Mesendoderm (in vitro differentiated cells): Measurements from ENCODE around the gene TPTE. TPM values are rescaled to one million over a fixed set of nuclear protein-coding genes. Genes with fewer than 3 reads are reported as not detected.
"Not testable (repeated sequence)": the region's sequence is repeated elsewhere in the genome, so short reads cannot be mapped to it uniquely, and the experiment has no call there.

Experiments used
- DNase-seq: peaks from one replicate; pipeline ENCODE4 v3.0.0; 2013
- H2AK5ac ChIP-seq: 2 replicates; pipeline ENCODE4 v1.6.1; 2013; ENCODE audit warnings: low read length, inconsistent platforms
- H2BK120ac ChIP-seq: 2 replicates; pipeline ENCODE4 v1.6.1; 2013; ENCODE audit warnings: low read depth, mild to moderate bottlenecking, low read length, moderate library complexity, mixed read lengths
- H2BK15ac ChIP-seq: replicated peaks from 2 replicates; pipeline ENCODE4 v1.6.1; 2013; ENCODE audit warnings: low read depth, mild to moderate bottlenecking, moderate library complexity
- H2BK5ac ChIP-seq: 2 replicates; pipeline ENCODE4 v1.6.1; 2013; ENCODE audit warnings: low read length, inconsistent platforms
- H3K18ac ChIP-seq: 2 replicates; pipeline ENCODE4 v1.6.1; 2013; ENCODE audit warnings: mild to moderate bottlenecking, low read length, mixed read lengths
- H3K23ac ChIP-seq: one replicate; pipeline ENCODE4 v1.6.1; 2013; ENCODE audit warnings: low read length
- H3K27ac ChIP-seq: 2 replicates; pipeline ENCODE4 v1.5.1; 2013; ENCODE audit warnings: low read depth, mild to moderate bottlenecking, inconsistent platforms, low read length, moderate library complexity
- H3K27me3 ChIP-seq: 2 replicates; pipeline ENCODE4 v1.6.1; 2013; ENCODE audit warnings: low read length, control low read depth, mild to moderate bottlenecking, inconsistent platforms; ENCODE audit not compliant: insufficient read depth, poor library complexity
- H3K36me3 ChIP-seq: 2 replicates; pipeline ENCODE4 v1.6.1; 2013; ENCODE audit warnings: low read length, inconsistent platforms; ENCODE audit not compliant: control insufficient read depth, insufficient read depth
- H3K4ac ChIP-seq: one replicate; pipeline ENCODE4 v1.6.1; 2013; ENCODE audit warnings: low read depth, mild to moderate bottlenecking, low read length, moderate library complexity
- H3K4me1 ChIP-seq: 2 replicates; pipeline ENCODE4 v1.6.1; 2013; ENCODE audit warnings: low read depth, low read length, inconsistent platforms; ENCODE audit not compliant: control insufficient read depth
- H3K4me2 ChIP-seq: 2 replicates; pipeline ENCODE4 v1.6.1; 2013; ENCODE audit warnings: low read length
- H3K4me3 ChIP-seq: 2 replicates; pipeline ENCODE4 v1.5.1; 2013; ENCODE audit warnings: mild to moderate bottlenecking, low read length
- H3K56ac ChIP-seq: one replicate; pipeline ENCODE4 v1.6.1; 2013; ENCODE audit warnings: low read length
- H3K79me1 ChIP-seq: 2 replicates; pipeline ENCODE4 v1.6.1; 2013; ENCODE audit warnings: low read length, inconsistent platforms
- H3K79me2 ChIP-seq: 2 replicates; pipeline ENCODE4 v1.6.1; 2013; ENCODE audit warnings: mild to moderate bottlenecking, low read length; ENCODE audit not compliant: control insufficient read depth, insufficient read depth
- H3K9ac ChIP-seq: 2 replicates; pipeline ENCODE4 v1.6.1; 2013; ENCODE audit warnings: low read length, inconsistent platforms
- H4K5ac ChIP-seq: one replicate; pipeline ENCODE4 v1.6.1; 2013; ENCODE audit warnings: low read length
- H4K8ac ChIP-seq: one replicate; pipeline ENCODE4 v1.6.1; 2013; ENCODE audit warnings: low read depth, mild to moderate bottlenecking, control low read depth, low read length, moderate library complexity
- whole genome bisulfite sequencing: extraction: QIAGEN DNeasy Blood & Tissue Kit; methylation state at CpG from one replicate; pipeline ENCODE4 v1.1.7; 2013; ENCODE audit warnings: low lambda C conversion rate, missing lambda C conversion rate; ENCODE audit not compliant: insufficient coverage; ENCODE audit errors: extremely low coverage; 5-methylcytosine and 5-hydroxymethylcytosine counted together
- polyA plus RNA-seq, 2 experiments: library from polyadenylated mRNA; stranded (reverse); fragments of 200-250 nt; gene quantifications; one replicate each; pipeline ENCODE4 v1.2.3, GENCODE V29; 2013

The TPTE gene
- not detected for polyA plus RNA-seq (2013, experiment 1 of 2)
- polyA plus RNA-seq (2013, experiment 2 of 2) = not detected

DNA sequence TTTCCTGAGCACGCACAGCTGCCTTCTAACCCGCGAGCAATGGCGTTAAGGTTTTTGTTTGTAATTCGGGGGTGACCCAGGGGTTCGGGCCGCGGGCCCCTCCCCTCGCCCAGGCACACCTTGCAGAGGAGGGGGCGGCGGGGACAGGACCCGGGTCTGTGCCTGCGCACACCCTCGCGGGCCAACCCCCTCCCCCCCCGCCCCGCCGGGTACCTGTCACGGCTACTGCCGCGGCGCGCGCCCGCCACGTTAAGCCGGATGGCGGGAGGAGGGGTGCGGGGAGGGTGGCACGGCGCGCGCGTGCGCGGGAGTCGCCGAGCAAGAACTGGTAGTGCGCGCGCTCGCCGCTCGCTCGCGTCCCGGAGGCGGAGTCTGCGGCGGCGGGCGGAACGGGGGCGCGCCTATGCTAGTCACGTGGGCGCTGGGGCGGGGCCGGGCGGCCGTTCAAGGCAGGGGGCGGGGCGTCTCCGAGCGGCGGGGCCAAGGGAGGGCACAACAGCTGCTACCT is at the start of gene TPTE:
TPTE (plus strand) TSS at position 493 of the 508 bp plus-strand sequence. CDS start 17,141 bp downstream, outside the sequence.
- no peak for DNase-seq
- Histone ChIP-seq H2AK5ac (no peak within 1 kb of the TSS), H2BK120ac (no peak within 1 kb of the TSS), H3K27ac (no peak within 1 kb of the TSS), H3K4me1 (no peaks in the 10 kb centered on the region), H2BK5ac (no peak within 1 kb of the TSS), H4K8ac (no peak within 1 kb of the TSS), H4K5ac (no peak within 1 kb of the TSS), H3K79me1 (no peaks in the 10 kb centered on the region), H3K56ac (no peak within 1 kb of the TSS), H3K36me3 (no peaks in the 10 kb centered on the region), H3K23ac (no peak within 1 kb of the TSS), H3K18ac (no peak within 1 kb of the TSS), H3K4ac (no peak within 1 kb of the TSS), H3K27me3 (no peaks in the 10 kb centered on the region), H3K9ac (no peak within 1 kb of the TSS), H3K4me2 (no peak within 1 kb of the TSS), H3K4me3 (peak within 1 kb of the TSS; percentile 5), H2BK15ac (no peak within 1 kb of the TSS), H3K79me2 (no peaks in the 10 kb centered on the region)
- no CpG with 5 or more reads among the region's 66 CpGs for WGBS

DNA sequence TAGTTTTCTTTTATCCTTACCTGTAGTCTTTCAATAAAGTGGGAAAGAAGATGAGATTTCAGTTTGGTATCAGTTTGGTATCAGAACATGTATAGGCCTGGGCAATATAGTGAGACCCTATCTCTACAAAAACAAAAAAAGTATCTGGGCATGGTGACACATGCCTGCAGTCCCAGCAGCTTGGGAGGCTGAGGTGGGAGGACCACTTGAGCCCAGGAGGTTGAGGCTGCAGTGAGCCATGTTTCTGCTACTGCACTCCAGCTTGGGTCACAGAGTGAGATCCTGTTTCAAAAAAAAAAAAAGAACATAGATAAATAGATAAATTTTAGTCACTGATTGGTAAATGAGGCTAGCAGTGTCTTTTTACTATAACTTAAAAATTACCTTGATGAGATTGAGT is 49.4 kb upstream of the TPTE start:
- H3K4me1 ChIP-seq, DNase-seq, H3K79me2 ChIP-seq, H3K79me1 ChIP-seq, H3K4me3 ChIP-seq, H2BK120ac ChIP-seq, H3K56ac ChIP-seq, H3K23ac ChIP-seq, H2AK5ac ChIP-seq, H3K9ac ChIP-seq, H3K4me2 ChIP-seq, H3K18ac ChIP-seq, H3K27me3 ChIP-seq, H4K5ac ChIP-seq, H4K8ac ChIP-seq, H3K36me3 ChIP-seq, H2BK5ac ChIP-seq, H3K4ac ChIP-seq, H2BK15ac ChIP-seq, H3K27ac ChIP-seq: not testable (repeated sequence)

DNA sequence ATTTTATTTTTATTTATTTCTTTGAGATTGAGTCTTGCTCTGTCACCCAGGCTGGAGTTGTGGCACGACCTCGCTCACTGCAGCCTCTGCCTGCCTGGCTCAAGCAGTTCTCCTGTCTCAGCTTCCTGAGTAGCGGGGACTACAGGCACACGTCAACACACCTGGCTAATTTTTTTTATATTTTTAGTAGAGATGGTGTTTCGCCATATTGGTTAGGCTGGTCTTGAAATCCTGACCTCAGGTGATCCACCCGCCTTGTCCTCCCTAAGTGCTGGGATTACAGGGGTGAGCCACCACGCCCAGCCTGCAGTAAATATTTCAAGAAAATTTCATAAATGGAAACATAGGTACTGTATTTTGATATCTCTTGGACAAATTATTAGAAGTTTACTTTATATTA is 43.6 kb upstream of the TPTE start:
- not testable (repeated sequence) for H3K79me2 ChIP-seq, H2BK120ac ChIP-seq, H2AK5ac ChIP-seq, H2BK5ac ChIP-seq, H3K4me3 ChIP-seq, DNase-seq, H3K18ac ChIP-seq, H4K5ac ChIP-seq, H3K4me1 ChIP-seq, H3K4ac ChIP-seq, H3K4me2 ChIP-seq, H3K79me1 ChIP-seq, H4K8ac ChIP-seq, H3K56ac ChIP-seq, H3K23ac ChIP-seq, H3K27ac ChIP-seq, H3K27me3 ChIP-seq, H2BK15ac ChIP-seq, H3K36me3 ChIP-seq, H3K9ac ChIP-seq
- WGBS = no CpG with 5 or more reads among the region's 7 CpGs

DNA sequence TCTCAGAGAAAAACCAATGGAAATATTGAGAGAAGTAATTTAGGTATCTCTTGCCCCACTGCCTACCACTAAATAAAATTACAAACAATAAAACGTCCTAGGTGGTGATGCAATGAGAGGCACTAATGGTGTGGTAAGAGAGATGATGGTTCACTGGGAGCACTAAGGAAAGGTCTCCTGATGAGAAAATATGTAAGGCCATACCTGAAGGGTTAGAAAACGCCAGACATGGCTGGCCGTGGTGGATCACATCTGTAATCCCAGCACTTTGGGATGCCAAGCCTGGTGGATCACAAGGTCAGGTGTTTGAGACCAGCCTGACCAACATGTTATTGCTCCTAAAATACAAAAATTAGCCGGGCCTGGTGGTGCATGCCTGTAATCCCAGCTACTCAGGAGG is 41.5 kb upstream of the TPTE start:
- not testable (repeated sequence) for H3K27me3 ChIP-seq, H3K4me2 ChIP-seq, H3K9ac ChIP-seq, H3K18ac ChIP-seq, DNase-seq, H2BK5ac ChIP-seq, H3K4me1 ChIP-seq, H3K23ac ChIP-seq, H2AK5ac ChIP-seq, H3K4ac ChIP-seq, H4K8ac ChIP-seq, H3K27ac ChIP-seq, H2BK15ac ChIP-seq, H3K56ac ChIP-seq, H4K5ac ChIP-seq, H3K36me3 ChIP-seq, H2BK120ac ChIP-seq, H3K79me2 ChIP-seq, H3K79me1 ChIP-seq
- peak overlapping the region; percentile 30 for H3K4me3 ChIP-seq
- no CpG with 5 or more reads among the region's 4 CpGs for WGBS

DNA sequence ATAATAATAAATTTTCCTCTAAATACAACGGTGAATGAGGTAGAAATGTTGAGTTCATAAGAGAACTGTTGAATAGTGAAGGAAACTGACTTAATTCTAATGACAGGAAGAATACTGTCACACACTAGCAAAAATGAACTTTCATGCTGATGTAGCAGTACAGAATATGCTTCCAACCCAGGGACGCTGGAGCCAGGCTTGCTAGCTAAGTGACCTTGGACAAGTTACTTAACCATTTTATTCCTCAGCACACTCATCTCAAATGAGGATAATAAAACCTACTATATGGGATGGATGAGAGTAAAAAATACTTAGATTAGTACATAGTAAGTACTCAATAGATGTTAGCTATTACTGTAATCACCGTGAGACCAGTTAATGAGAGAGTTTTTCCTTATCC is 36.5 kb upstream of the TPTE start:
- H3K27ac ChIP-seq, H2BK5ac ChIP-seq, H3K9ac ChIP-seq, H3K36me3 ChIP-seq, H3K4me1 ChIP-seq, H3K4me2 ChIP-seq, H3K27me3 ChIP-seq, H4K8ac ChIP-seq, H2AK5ac ChIP-seq, H4K5ac ChIP-seq, H3K79me2 ChIP-seq, H3K79me1 ChIP-seq, DNase-seq, H3K56ac ChIP-seq, H2BK15ac ChIP-seq, H3K4ac ChIP-seq, H3K18ac ChIP-seq, H3K23ac ChIP-seq, H3K4me3 ChIP-seq, H2BK120ac ChIP-seq: not testable (repeated sequence)
- WGBS = no CpG with 5 or more reads among the region's 3 CpGs

DNA sequence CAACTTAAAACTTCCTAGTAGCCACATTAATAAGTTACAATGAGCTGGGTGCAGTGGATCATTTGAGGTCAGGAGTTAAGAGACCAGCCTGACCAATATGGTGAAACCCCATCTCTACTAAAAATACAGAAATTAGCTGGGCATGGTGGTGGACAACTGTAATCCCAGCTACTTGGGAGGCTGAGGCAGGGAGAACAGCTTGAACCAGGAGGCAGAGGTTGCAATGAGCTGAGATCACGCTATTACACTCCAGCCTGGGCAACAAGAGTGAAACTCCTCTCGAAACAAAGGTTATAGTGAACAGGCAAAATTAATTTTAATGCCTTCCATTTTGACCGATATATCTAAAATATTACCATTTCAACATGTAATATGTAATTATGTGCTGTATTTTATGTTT is 30.9 kb upstream of the TPTE start:
- H3K9ac ChIP-seq, H3K4me3 ChIP-seq, H4K8ac ChIP-seq, H3K18ac ChIP-seq, H2BK120ac ChIP-seq, H2AK5ac ChIP-seq, H4K5ac ChIP-seq, H2BK15ac ChIP-seq, H3K36me3 ChIP-seq, H3K4me1 ChIP-seq, H3K27ac ChIP-seq, H3K56ac ChIP-seq, H3K4me2 ChIP-seq, DNase-seq, H3K79me1 ChIP-seq, H2BK5ac ChIP-seq, H3K4ac ChIP-seq, H3K23ac ChIP-seq, H3K27me3 ChIP-seq, H3K79me2 ChIP-seq: not testable (repeated sequence)
- no CpG with 5 or more reads among the region's 3 CpGs for WGBS
